Activated CD8-positive, alpha-beta memory T cell treated with anti-CD3 and anti-CD28 coated beads, Interleukin-2, amount 50 U/mL, for 24 hours (primary cell): ENCODE results near the gene SLIT3.

Experiments used
- DNase-seq: peaks from one replicate; pipeline ENCODE4 v3.0.0-alpha.2; 2020; ENCODE audit errors: extremely low read depth

SLIT3 gene

GRCh38 chr5:168890816-168891812, 409.8 kb downstream of the SLIT3 start:
- DNase-seq: no peak

GRCh38 chr5:168889039-168889438, 411.9 kb downstream of the SLIT3 start:
- DNase-seq: no peak

- DNase-seq: no peak
Observed at GRCh38 chr5:168887931-168888330, 413.0 kb downstream of the SLIT3 start.

DNA sequence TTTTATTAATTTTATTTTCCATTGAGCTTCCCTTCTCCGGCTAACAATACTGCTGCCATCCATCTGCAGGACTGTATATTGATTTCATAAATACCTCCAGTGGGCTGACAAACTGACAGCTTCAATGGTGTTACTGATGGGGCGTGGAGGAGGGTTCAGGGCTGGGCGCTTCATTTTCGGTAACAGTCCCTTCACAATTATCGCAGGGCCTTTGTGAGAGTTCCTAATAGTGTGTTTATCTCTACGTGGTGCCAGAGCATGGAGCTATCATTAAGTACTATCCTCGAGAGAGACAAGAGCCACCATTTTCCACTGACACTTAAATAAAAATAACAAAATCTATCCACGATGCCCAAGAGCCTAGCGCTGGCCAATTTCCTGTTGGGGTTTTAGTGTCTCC, 414.8 kb downstream of the SLIT3 start:
- no peak for DNase-seq

- no peak for DNase-seq
Observed at GRCh38 chr5:168885324-168886120, 415.4 kb downstream of the SLIT3 start.

DNA sequence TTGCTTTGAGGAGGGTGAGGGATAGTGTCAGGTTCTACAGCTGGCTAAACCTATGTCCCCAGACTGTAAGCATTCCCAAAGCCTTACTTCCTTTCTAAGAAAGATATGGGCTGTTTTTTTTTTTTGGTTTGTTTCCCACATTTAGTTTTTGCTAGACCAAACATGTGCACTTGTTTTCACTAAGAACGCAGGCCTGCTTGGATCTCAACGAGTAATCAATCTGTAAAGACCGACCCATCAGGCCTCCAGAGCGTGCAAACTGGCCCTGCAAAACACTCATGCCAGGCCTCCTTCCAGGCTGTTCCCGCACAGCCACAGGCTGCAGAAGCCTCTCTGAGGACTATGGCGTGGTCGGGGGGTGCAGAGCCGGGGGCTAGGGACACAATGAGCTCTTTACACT, 416.9 kb downstream of the SLIT3 start:
- DNase-seq: no peak

DNA sequence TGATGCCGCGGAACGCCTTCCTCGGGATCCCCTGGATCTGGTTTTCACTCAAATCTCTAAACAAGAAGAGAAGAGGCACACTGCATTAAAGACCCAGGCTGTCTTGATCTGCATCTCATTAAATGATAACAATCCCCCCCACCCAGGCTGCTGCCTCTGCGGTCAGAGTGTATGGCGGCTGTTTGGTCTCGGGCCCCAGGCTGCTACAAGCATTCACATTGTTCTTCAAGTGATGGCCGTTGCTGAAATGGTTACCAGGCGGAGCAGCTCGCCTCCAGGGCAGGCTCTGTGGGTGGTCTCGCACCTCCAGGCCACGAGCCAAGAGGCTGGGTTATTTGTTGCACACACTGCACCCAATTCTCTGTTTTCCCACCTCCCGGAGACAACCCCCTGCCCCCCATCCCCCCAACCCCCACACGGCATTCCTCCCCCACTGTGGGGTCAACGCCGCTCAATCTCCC, 417.6 kb downstream of the SLIT3 start:
- DNase-seq: no peak

DNA sequence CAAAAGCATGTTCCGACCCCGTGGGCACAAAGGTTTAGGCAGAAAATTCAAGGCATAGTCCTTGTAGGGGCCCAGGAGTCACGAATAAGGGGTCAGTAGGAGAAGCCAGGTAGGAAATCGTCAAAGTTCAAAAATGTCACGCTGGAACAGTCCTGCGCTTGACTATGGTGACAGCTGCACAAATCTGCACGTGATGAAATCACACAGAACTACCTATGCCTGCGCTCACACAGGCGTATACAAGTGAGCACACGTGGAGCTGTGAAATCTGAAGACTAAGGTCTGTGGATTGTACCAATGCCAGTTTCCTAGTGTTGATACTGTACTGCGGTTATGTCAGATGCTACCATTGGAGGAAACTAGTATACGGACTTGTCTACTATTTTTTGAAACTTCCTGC, 418.7 kb downstream of the SLIT3 start:
- no peak for DNase-seq

DNA sequence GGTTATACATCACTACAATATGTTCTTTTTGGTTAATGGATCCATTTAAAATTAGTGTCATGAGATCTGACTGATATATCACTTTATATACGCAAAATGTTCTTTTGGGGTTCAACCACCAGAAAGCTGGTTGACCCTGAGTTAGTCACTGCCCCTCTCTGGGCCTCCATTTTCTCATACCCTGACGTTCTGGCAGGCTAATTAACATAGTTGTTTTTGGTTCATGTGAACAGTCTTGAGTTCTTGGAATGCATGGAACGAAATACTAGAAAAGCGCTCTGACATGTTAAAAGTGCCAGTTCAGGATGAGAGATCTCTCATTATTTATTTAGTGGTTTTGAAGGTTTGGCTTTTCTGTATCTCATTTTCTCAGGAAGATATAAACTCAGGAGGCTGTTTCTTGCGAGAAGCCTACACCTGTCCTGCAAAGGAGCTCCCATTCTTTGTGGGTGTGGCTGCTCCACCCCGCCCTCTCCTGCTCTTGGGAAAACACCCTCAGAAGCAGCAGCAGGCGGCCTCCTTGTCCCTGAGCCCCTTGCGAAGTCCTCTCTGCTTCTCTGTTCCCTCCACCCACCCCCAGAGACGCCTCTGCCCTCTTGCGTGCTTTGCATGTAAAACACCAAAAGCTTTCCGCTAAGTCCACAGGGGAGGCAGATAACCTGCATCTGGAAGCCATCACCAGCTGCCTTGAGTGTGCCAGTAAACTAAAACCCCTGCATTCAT, 419.4 kb downstream of the SLIT3 start:
- DNase-seq: no peak

DNA sequence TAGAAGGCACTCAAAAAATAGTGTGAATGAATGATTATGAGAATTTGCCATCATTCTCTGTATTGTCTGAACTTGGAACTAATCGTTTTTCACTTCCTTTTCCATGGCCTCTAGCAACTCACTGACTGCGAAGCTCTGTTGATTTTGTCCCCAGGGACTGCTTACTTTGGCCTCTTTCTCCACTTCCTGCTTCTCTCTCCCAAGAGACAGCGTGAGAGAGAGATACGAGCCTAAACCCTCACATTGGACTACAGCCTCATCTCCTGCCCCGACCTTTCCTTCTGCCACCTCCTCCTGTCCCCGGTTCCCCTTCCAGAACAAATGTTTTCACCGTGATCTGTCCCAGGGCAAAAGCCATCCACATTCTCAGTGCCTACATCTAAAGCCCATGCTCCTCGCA, 421.0 kb downstream of the SLIT3 start:
- no peak for DNase-seq

DNA sequence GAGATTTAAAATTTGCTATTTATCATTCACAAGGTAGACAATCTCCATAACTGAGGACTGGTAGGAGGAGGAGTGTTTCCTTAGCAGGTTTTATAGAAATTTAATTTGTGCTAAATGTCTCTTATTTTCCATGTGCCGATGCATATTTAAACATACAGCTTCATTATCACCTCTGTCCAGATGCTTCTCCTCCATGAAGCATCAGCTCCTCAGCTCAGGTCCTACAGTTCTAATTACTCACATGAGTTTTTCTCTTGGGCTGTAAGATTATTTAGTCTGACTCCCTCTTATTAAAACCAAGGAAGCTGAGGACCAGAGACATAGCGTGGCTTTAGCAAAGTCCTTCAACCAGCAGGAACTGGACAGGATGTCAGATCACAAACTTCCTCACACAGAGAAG, 421.6 kb downstream of the SLIT3 start:
- no peak for DNase-seq

- DNase-seq: no peak
Observed at GRCh38 chr5:168878135-168878745, 422.7 kb downstream of the SLIT3 start.

GRCh38 chr5:168877132-168877892, 423.6 kb downstream of the SLIT3 start:
- no peak for DNase-seq

DNA sequence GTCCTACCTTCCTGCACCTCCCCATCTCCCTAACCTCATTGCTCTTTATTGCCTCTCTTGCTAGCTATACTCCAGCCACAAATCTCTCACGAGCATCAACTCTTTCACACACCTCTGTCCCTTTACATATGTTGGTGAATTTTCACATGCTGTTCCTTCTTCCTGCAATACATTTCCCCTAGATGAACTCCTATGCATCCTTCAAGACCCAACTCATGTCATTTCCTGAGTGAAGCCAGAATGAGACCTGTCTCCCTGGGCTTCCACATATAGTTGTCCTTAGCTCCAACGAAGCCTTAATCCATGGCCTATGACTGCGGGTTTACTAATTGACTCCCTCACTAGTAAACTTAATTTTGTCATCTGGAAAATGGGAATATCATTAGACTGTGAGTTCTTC, 424.5 kb downstream of the SLIT3 start:
- DNase-seq: no peak

DNA sequence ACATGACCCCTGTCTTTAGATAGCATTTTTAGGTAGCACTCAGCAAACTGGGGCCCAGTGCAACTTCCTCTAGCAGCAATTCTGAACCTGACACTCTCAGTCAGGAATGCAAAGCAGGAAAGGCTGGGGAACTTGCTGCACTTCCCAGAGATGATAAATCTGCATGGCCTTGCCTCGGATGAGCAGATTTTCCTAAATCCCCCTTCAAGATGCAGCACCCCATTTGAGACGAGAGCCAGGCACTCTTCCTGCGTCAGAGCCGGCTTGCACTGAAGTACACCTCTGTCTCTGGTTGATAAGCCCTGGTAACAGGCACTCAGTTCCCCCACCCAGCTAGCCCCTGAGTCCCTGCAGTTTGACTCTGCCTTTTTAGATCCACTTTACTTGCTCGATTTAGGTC, 425.1 kb downstream of the SLIT3 start:
- DNase-seq: no peak

GRCh38 chr5:168874713-168875380, 426.1 kb downstream of the SLIT3 start:
- no peak for DNase-seq

DNA sequence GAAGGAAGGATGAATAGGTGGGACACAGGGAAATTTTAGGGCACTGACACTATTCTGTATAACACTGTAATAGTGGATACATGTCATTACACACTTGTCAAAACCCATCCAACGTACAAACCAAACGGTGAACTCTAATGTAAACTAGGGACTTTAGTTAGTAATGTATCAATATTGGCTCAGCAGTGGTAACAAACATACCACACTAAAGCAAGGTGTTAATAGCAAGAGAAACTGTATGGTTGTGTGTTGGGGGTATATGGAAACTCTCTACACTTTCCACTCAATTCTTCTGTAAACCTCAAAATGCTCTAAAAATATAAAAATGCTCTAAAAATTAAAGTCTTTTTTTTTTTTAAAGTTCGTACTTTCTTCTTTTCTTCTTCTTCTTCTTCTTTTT, 428.7 kb downstream of the SLIT3 start:
- DNase-seq: no peak

DNA sequence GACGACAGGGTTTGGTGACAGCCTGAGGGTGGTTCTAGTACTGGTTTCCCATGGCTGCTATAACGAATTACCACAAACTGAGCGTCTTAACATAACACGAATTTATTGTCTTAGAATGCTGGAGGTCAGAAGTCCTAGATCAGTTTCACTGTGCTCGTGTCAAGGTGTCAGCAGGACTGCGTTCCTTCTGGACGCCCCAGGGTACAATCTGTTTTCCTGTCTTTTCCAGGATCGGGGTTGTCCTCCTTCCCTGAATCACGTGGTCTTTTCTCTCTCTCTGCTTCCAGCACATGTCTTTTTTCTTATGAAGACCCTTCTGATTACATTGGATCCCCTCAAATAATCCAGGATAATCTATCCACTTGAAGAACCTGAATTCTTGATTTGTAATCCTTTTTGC, 430.0 kb downstream of the SLIT3 start:
- no peak for DNase-seq

GRCh38 chr5:168869615-168870227, 431.2 kb downstream of the SLIT3 start:
- no peak for DNase-seq

DNA sequence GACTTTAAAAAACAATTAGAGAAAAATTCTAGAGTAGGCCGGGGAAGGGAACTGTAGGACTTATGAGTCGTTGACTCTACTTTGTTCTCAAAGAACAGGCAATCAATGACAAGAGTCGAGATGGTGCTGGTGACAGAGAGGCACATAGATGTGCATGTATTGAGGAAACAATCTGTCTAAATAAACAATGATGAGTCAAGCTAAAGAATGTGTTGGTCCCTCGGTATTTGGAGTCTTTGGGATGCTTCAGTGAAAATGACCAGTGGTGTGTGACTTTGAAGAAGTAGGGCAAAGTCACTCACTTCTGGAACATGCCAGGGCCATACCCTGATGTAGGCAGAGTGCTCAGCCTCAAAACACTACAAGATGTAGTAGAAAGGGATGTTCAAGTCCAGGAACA, 433.7 kb downstream of the SLIT3 start:
- no peak for DNase-seq
